HG03045 (cell line): Measurements from ENCODE around the gene SYPL2.

ENCODE experiments used
- ATAC-seq: cut with Tn5 transposase; IDR thresholded peaks from one replicate; pipeline ENCODE4 v1.9.1; 2021; ENCODE audit warnings: mild to moderate bottlenecking, moderate library complexity; ENCODE audit not compliant: unreplicated experiment

SYPL2 gene

GRCh38 chr1:109490029-109490933 is 23.9 kb downstream of the SYPL2 start:
- ATAC-seq = no peak

GRCh38 chr1:109490934-109491302 is 24.6 kb downstream of the SYPL2 start:
- ATAC-seq = no peak

- no peak for ATAC-seq
Measured at GRCh38 chr1:109491372-109491771, 25.0 kb downstream of the SYPL2 start.

GRCh38 chr1:109492779-109493178 is 26.4 kb downstream of the SYPL2 start:
- no peak for ATAC-seq

DNA sequence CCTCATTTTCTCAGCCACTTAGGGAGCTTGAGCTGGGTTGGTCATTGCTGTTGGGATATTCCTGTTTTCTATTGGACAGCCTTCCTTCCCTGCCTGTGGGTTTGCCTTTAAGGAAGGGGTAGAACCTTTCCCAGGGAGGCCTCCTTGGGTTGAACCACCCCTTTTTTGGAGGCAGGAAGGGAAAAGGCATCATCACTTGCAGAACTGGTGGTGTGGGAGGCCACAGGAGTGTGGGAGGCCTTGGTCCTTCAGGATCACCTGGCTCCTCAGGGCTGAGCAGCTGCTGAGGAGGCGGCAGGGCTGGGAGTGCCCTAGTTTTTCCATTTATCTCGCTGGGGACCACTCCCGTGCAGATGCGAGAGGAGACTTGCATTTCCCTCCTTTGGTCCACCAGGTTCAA is 26.9 kb downstream of the SYPL2 start:
- no peak for ATAC-seq

DNA sequence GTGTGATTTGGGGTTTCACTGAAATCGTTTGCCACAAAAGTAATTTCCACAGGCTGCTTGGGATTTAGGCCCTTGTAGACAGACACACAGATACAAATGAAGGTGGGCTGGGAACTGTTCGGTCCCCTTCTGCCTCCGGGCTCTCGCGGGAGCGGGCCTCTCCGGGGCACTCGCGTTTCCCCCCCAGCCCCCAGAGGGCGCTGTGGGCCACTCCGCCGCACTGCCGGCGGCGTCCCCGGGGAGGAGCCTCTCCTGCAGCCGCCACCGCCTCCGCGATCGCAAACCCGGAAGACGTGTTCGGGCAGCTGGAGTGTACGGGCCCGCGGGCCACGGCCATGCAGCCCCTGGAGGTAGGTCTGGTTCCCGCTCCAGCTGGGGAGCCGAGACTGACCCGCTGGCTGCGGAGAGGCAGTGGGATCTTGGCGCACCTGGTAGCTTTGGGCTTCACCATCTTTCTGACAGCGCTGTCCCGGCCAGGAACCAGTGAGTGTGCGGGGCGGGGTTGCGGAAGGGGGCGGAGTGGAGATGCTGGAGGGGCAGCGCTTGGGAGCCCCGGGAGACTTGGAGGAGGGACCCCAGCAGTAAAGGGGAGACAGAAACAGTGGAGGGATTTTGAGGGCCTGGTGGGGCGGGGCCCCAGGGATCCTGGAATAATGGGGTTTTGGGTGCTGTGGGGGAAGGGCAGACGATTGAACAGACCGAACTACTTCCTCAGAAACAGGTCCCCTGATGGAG is 27.6 kb downstream of the SYPL2 start, which contains the start of gene CYB561D1:
Gene CYB561D1 (plus strand): TSS at position 290 of the 735 bp plus-strand sequence. CDS start 46 bp downstream, at position 336.
- ATAC-seq = peak; percentile 91

- no peak for ATAC-seq
Measured at GRCh38 chr1:109495738-109496137, 29.4 kb downstream of the SYPL2 start.

- ATAC-seq = no peak
Measured at GRCh38 chr1:109497449-109498160, 31.3 kb downstream of the SYPL2 start.

DNA sequence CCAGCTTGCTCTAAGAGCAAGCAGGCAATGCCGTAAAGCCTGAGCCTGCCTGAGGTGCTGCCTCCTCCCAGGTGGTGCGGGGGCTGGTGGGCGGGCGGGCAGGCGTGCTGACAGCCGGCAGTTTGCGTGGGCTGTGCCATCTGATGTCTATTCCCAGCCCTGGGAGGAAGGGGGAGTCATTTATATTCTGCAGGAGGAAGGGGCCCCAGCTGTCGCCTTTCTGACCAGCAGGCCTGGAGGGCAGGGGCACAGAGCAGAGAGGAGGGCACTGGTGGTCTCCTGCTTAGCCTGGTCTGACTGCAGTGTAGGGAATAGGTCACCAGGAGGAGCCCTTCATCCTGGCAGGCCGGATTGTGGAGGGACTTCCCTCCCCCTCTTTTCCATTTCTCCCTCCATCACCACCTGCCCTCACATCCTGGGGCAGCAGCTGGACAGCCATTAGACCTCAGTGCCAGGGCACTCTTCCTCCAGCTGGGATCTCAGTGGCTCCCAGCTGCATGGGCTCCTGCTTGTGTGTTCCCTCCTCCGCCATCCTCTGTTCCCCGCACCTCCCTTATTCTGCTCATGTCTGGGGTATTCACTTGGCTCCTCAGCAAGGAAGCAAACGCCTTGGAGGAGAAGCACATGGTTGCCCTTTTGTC is 31.9 kb downstream of the SYPL2 start:
- no peak for ATAC-seq

- ATAC-seq = no peak
Measured at GRCh38 chr1:109499081-109499480, 32.7 kb downstream of the SYPL2 start.

DNA sequence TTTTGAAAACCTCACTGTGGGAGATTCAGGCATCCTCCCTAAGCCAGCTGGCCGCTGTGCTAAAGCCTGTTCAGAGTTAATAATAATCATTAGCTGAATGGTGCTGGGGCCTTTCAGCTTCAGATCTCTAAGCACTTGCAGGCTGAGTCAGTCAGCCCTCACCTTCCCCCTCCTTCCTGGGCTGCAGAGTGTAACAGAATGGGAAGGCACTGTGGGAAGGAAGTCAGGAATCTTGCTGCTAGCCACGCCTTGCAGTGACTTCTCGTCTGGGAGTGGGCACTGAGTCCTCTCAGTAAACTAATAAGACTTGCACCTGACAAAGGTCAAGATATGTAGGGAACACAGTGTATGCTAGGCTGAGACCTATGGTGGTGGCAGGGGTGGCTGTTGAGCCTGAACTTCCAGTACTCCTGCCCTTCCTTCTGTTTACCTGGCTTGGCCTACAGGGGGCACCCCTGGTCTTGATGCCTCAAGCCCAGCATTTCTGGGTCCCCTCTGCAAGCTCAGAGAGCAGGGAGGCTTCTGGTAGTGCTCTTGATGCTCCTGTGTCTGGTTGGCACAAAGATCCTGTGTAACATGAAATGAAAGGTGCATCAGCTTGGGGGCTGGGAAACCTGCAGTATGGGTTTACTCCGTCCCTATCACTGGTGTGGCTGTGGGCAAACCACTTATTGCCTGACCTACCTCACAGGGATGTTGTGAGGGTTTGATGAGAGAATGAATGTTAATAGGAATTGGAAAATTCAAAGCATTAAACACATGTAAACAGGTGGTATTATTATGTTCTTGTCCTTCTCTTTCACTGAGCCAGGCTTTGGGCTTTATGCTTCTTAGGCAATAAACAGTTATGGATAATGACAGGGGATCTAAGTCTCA is 33.6 kb downstream of the SYPL2 start:
- ATAC-seq = no peak

DNA sequence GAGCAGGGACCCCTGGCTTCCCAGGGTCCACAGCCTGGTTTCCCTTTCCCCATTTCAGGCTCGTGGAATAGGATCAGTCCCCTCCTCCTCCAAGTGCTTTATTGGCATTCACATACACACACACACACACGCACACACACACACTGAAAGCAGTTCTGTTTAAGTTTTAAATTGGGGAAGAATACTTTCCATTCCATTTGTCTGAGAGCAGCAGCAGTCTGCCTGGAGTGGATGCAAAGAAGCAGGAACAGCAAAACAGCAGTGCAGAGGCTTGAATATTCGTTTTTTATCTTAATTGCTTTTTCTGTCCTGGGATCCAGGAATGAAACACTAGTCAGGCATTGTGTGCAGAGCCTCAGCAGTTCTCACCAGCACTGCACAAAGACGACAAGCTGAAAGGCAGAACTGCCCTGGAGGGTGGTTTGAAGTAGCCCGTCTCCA is 34.6 kb downstream of the SYPL2 start:
- no peak for ATAC-seq

DNA sequence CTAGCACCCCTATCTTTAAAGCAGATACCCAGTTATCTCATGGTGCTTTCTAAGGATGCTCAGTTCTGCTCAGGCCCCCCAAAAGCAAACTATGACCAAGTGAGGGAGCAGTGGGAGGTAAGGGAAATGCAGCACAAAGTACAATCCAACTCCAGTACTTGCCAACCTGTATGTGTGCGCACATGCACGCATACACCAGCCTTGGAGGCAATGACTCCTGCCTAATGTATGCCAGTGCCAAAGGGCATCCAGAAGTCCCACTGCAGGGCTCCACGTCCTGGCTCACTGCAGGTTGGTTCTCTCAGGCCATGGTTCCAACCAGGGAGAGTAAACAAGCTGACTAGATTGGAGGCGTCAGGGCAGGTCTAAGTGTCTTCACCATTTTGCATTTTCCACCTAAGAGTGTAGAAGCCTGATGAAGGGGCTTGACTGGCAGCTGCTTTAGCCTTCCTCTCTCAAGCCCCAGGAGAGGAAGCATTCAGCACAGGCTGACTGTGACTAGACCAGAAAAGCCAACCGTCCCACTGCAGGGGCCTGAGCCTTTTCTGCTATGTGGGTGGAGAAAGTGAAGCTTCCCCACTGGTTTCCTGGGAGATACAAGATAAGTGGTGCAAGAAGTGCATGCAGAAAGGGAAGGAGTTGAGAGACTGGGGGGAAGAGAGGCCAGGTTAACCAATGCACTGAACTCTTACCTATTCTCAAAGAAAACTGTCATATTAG is 35.5 kb downstream of the SYPL2 start:
- no peak for ATAC-seq

DNA sequence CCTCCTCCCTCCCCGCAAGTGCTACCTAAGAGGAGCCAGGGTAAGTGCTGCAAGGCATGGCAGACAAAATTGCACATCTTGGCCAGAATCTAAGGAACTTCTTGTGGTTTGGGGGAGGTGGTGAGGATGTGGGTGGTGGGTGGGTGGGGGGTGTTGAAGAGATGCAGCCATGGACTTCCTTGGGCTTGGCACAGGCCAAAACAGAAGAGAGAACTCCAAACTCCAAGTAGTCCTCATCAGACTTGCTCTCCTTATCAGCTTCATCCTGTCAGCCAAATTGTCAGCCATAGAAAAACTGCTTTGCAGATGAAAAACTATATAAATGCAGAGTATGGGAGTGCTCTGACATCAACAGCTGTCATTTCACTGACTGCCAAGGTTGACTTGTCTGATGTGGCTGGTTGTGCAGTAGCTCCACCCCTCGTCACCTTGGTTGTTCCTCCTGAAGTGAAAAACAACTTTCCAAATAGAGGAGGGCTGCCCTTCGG is 36.1 kb downstream of the SYPL2 start:
- ATAC-seq = no peak

DNA sequence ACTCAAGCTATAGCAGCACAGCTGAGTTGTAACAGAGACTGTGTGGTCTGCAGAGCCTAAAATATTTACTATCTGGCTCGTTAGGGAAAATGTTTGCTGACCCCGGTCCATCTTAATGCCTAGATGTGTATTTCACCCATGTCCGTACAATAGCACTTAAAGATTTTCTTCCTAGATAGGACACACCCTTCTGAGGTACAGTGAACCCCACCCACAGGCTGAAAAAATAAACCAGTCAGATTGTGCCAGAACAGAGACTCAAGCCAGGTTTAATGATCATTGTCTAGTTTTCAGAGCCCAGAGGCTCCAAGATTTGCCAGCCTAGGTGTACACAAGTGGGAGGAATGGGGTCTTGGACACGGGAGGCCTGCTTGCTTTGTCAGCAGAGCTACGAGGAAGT is 37.6 kb downstream of the SYPL2 start:
- ATAC-seq = no peak

DNA sequence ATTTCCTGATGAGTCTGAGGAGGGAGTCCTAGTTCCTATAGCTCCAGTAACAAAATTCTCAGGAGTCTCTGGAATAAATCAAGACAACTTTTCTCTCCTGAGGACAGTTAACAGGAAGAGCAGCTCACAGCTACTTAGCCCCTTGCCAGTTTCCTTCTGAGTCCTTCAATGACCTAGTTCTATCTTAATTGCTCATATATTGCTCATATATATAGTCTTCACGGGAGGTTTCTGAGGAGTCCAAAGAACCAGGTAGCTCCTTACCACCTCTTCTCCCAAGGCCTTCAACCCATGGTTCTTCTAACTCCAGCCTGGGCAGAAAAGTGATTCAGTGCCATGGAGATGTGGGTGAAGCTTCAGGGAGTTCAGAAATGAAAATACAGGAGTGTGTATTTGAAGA is 38.6 kb downstream of the SYPL2 start:
- ATAC-seq = no peak

DNA sequence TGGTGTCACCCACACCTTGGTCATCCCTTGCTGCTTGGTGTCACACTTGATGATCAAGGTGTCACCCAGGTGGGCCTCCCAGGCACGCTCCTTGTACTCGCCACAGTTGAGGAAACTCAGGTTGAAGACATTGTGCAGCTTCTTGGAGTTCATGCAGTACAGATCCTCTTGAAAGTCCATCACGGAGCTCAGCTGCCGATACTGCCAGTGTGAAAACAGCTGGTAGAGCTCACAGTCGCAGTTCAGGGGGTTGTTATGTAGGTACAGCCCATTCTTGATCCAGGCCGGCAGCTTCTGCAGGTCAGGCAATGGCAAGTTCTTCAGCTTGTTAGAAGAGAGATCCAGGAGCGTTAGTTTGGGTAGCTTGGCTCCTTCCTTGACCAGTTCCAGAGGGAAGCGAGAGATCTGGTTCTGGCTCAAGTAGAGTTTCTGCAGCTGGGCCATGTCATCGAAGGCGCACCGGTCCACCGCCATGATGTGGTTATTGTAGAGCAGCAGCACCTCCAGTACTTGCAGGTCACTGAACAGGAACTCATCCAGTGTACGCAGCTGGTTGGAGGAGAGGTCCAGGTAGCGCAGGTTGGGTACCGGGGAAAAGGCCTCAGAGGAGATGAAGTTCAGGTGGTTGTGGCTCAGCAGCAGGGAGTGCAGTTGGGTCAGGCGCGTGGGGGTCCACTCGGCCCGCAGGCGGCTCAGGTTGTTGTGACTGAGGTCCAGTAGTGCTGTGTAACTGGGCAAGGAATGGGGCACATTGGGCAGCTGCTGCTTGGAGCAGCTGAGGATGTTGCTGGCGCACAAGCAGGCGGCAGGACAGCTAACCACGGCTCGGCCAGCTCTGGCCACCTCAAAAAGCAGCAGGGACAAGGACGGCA is 41.9 kb downstream of the SYPL2 start:
- ATAC-seq = no peak

GRCh38 chr1:109508873-109509175 is 42.5 kb downstream of the SYPL2 start:
- ATAC-seq = no peak
